ENCODE measurements around the gene CLTCL1. TPM values are rescaled to one million over a fixed set of nuclear protein-coding genes. Genes with fewer than 3 reads are reported as not detected.

Gene CLTCL1
- total RNA-seq, 4 donors from 2014 or later, result 8.5 to 19.2 (median 12.8) TPM

DNA sequence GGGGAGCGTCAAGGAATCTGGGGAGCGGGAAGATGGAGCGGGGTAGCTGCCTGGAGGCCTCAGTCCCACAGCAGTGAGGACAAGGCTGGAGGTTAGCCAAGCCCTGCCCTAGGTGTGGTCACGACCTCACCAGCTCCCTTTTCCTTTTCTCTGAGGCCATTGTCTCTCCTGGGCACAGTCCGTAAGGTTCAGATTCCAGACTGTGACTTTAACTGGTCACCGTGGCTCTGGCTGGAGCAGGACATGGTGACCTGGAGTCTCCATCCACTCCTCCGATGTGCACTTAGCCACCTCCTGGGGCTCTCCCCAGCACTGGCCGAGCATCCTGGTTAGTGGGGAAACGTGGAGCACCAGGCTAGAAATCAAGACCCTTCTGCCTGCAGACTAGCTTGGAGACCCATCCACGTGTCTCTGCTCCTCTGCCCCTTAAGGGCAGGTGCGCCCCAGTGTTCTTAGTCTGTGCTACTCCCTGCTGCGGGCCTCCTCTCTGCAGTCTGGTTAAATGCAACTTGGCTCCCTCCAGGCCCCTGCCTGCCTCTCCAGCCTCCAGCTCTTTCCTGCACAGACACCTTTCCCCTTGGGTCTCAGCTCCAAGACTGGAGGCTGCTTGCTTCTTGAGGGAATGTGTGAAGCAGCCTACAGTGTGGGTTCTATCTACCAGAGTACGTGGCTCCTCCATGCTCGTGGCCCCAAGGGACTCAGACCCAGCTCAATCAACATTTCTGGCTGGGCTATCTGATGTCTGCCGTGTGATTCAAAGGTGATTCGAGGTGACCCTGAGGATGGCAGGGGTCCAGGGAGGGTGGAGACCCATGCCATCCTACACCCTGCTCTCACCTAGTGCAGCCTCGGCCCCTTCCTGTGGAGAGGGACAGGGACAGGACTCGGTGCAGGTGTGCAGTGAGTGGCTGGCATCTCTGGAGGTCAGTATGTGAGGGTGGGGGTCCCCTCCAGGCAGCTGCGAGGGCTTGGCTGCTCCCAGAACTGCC lies 118.2 kb downstream of the CLTCL1 start:
- Histone ChIP-seq H3K4me1 (peaks cover 29 to 58% of the 10 kb centered on the region in 2 donors), H3K27ac (no peak overlapping the region)

DNA sequence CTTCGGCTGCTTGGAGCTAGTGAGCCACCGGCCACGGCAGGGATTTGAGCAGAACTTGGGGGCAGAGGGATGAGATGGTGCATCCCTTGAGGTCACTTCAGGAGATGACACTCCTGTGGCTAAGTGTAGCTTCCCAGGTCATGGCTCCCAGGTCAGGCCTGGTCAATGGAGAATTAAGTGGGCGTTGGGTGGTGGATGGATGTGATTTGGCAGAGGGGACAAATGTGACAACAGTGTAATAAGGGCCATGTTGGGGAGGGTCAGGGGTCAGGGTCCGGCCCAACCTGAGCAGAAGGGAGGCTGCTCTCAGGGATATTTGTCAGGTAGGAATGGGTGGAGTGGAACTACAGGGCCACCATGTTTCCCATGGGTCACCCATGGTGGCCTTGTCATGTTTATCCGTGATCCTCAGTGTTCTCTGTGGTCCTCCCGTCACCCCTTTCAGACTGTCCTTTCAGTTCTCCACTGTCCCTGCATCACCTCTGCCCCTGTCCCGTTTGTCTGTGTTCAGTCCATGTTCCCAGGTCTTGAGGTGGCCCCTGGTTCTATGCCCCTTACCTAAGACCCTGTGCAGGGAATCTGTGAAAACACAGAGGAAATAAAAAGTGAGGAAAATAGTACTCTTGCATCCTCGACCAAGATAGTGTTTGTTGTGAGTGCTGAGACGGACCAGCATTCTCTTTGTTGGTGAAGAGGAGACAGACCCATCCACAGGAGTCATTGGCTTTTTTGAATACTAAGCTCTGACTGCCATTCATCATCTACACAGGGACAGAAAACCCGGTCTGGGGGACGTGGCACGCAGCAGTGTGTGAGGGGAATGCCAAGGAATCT lies 119.1 kb downstream of the CLTCL1 start:
- peaks cover 24 to 53% of the 10 kb centered on the region in 2 donors for H3K4me1 ChIP-seq
- TF ChIP-seq, protein P1, sequence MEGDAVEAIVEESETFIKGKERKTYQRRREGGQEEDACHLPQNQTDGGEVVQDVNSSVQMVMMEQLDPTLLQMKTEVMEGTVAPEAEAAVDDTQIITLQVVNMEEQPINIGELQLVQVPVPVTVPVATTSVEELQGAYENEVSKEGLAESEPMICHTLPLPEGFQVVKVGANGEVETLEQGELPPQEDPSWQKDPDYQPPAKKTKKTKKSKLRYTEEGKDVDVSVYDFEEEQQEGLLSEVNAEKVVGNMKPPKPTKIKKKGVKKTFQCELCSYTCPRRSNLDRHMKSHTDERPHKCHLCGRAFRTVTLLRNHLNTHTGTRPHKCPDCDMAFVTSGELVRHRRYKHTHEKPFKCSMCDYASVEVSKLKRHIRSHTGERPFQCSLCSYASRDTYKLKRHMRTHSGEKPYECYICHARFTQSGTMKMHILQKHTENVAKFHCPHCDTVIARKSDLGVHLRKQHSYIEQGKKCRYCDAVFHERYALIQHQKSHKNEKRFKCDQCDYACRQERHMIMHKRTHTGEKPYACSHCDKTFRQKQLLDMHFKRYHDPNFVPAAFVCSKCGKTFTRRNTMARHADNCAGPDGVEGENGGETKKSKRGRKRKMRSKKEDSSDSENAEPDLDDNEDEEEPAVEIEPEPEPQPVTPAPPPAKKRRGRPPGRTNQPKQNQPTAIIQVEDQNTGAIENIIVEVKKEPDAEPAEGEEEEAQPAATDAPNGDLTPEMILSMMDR (IDR thresholded peaks at IDR 0.05), result no peak
- TF ChIP-seq POLR2A (IDR thresholded peaks at IDR 0.05), result no peak
- H3K4me3 ChIP-seq (replicated peaks in 1 of 3), result peak overlapping the region; percentile 64 to 99 (median 91)
- H3K36me3 ChIP-seq, result no peaks in the 10 kb centered on the region
- DNase-seq, result no peak
- H3K27me3 ChIP-seq, result peaks cover 4% of the 10 kb centered on the region
- intact Hi-C loops (cut with DNase I), result no loop called here
- H3K9me3 ChIP-seq, result no peaks in the 10 kb centered on the region
- WGBS, 2 donors, result 45 to 54% methylated on average over 13 of the region's 13 CpGs
- peak overlapping the region in 2 of 3 donors; percentile 78 to 90 for H3K27ac ChIP-seq

More for the DNA sequence above, 118.2 kb downstream of the CLTCL1 start:
- TF ChIP-seq, protein P1 (IDR thresholded peaks at IDR 0.05), result no peak
- no peak for TF ChIP-seq POLR2A (IDR thresholded peaks at IDR 0.05)
- H3K36me3 ChIP-seq, result no peaks in the 10 kb centered on the region
- peaks cover 4% of the 10 kb centered on the region for H3K27me3 ChIP-seq
- no peaks in the 10 kb centered on the region for H3K9me3 ChIP-seq
- no peak for DNase-seq
- intact Hi-C loops (cut with DNase I), result no loop called here
- WGBS, 2 donors, result 77 to 78% methylated on average over 17 to 19 of the region's 19 CpGs
- H3K4me3 ChIP-seq (replicated peaks in 1 of 3), result no peak overlapping the region

DNA sequence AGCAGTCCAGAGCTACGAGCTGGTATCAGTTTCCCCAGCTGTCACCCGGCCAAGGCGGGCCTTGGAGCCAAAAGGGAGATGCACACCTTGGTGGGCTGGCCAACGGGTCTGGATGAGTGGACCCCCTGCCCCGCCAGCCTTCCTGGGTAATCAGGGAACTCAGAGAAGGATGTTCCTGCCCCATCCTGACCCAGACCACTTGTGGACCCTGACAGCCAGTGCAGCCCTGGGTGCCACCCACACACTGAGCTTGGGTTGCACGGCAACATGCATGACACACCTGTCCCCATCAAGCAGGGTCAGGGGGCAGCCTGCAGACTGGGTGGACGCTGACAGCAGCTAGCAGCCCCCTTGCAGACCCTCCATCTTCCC lies 121.6 kb downstream of the CLTCL1 start:
- Histone ChIP-seq H3K27me3 (peaks cover 4% of the 10 kb centered on the region), H3K9me3 (no peaks in the 10 kb centered on the region), H3K27ac (no peak overlapping the region), H3K4me1 (peaks cover 19 to 45% of the 10 kb centered on the region in 2 donors), H3K4me3 (replicated peaks in 1 of 3) (no peak overlapping the region), H3K36me3 (no peaks in the 10 kb centered on the region)
- DNase-seq, result no peak
- TF ChIP-seq, protein P1 (IDR thresholded peaks at IDR 0.05), result no peak
- intact Hi-C loops (cut with DNase I), result no loop called here
- WGBS, 2 donors, result 47 to 80% methylated on average over 2 to 4 of the region's 7 CpGs

DNA sequence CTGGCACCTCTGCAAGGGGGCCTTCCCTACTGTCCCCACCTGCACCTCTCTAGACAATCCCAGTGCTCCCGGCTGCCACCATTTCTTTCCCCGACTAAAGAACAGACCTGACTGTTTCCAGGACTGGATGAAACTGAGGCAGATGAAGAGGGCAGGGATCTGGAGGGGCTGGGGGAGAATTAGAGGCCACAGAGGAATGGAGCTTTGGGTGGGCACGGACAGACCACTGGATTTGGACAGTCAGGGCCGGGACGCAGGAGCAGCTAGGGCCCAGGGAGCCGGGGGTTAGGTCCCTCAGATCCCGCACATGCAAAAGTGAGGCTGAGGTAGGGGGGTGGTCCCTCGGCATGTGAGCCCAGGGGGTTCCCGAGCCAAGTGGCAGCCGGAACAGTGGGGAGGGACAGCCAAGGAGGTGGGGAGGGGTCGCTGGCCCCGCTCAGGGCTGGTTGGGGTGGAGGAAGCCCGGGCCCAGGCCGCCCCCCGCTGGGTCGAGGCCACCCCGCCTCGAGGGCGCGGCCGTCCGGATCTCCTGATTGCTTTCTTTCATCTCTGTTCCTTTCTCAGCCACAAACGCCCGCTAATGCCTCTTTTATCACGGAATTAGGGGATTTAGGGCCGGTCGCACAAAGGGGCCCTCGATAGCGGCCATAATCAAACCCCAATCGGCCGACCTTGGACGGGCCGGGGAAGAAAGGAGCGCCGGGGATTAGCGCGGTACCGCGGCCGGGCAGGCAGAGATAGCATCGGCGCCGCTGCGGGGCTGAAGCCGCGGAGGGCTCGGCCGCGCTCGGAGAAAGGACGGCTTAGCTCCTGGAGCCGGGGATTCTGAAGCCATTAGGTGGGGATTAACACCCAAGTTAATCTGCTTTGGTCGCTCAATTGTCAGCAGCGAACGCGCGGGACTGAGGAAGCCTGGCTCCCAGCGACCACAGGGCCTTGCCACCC lies 122.2 kb downstream of the CLTCL1 start:
- H3K9me3 ChIP-seq, result no peaks in the 10 kb centered on the region

More for the DNA sequence above, 122.2 kb downstream of the CLTCL1 start:
- 6 to 8% methylated on average over 23 to 55 of the region's 58 CpGs for WGBS, 2 donors
- intact Hi-C loops (cut with DNase I), result no loop called here
- Histone ChIP-seq H3K36me3 (no peaks in the 10 kb centered on the region), H3K4me1 (peaks cover 19 to 40% of the 10 kb centered on the region in 2 donors), H3K27ac (no peak overlapping the region), H3K27me3 (peaks cover 4% of the 10 kb centered on the region), H3K4me3 (replicated peaks in 1 of 3) (peak overlapping the region in 1 of 3 donors; percentile 14)
- TF ChIP-seq, protein P1 (IDR thresholded peaks at IDR 0.05), result no peak
- TF ChIP-seq POLR2A (IDR thresholded peaks at IDR 0.05), result no peak
- DNase-seq, result no peak
